NB4 (cell line): ENCODE measurements around the gene SEMA5A.

Experiments
- DNase-seq: peaks from one replicate; pipeline ENCODE4 v3.0.0; 2010; ENCODE audit warnings: low read depth
- H3K4me3 ChIP-seq: one replicate; pipeline ENCODE4 v1.5.1; 2011; ENCODE audit warnings: mild to moderate bottlenecking, low read depth, low read length, moderate library complexity
- MYC ChIP-seq: IDR thresholded peaks from 2 replicates; pipeline ENCODE4 v1.6.1; 2011; ENCODE audit warnings: low read depth, low read length
- POLR2A ChIP-seq: IDR thresholded peaks from 2 replicates; pipeline ENCODE4 v1.6.1; 2011; ENCODE audit warnings: mild to moderate bottlenecking; ENCODE audit not compliant: insufficient read length; ENCODE audit errors: extremely low read depth
- TF ChIP-seq, protein P1 (sequence below): IDR thresholded peaks from 2 replicates; pipeline ENCODE4 v1.6.1; 2011; ENCODE audit warnings: low read depth, low read length
- TF ChIP-seq, protein P2 (sequence below): IDR thresholded peaks from one replicate; pipeline ENCODE4 v1.5.1; 2012; ENCODE audit warnings: low read depth, low read length

Gene SEMA5A

DNA sequence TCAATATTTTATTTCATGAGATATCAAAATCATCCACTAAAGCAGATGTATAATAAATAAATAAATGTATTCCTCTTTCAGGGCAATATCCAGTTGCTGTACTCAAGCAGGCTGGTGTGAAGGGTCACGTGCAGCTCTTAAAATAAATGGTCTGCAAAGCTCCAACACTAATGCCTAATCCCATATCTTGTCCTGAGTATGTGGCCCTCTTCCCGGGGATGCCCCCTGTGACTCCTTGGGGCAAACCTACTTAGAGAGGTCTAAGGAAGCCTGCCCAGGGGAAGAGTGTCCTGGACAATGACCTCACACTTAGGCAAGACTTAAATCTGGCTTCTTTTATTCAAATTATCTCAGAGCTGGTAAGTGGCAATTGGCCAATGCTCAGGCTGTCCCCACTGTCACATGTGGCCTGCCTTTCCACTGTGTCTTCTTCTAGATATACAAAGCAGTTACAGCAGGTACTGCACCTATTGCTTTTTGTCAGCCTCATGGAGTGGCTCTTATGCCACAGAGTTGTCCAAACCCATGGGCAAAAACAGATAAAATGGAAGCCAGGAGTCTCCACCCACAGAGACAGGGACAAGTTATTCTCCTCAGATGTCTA lies 55.3 kb downstream of the SEMA5A start:
- DNase-seq: no peak
- TF ChIP-seq POLR2A (no peak), MYC (no peak)
- TF ChIP-seq, protein P1, sequence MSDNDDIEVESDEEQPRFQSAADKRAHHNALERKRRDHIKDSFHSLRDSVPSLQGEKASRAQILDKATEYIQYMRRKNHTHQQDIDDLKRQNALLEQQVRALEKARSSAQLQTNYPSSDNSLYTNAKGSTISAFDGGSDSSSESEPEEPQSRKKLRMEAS: no peak
- TF ChIP-seq, protein P2, sequence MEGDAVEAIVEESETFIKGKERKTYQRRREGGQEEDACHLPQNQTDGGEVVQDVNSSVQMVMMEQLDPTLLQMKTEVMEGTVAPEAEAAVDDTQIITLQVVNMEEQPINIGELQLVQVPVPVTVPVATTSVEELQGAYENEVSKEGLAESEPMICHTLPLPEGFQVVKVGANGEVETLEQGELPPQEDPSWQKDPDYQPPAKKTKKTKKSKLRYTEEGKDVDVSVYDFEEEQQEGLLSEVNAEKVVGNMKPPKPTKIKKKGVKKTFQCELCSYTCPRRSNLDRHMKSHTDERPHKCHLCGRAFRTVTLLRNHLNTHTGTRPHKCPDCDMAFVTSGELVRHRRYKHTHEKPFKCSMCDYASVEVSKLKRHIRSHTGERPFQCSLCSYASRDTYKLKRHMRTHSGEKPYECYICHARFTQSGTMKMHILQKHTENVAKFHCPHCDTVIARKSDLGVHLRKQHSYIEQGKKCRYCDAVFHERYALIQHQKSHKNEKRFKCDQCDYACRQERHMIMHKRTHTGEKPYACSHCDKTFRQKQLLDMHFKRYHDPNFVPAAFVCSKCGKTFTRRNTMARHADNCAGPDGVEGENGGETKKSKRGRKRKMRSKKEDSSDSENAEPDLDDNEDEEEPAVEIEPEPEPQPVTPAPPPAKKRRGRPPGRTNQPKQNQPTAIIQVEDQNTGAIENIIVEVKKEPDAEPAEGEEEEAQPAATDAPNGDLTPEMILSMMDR: no peak
- H3K4me3 ChIP-seq: no peak overlapping the region

DNA sequence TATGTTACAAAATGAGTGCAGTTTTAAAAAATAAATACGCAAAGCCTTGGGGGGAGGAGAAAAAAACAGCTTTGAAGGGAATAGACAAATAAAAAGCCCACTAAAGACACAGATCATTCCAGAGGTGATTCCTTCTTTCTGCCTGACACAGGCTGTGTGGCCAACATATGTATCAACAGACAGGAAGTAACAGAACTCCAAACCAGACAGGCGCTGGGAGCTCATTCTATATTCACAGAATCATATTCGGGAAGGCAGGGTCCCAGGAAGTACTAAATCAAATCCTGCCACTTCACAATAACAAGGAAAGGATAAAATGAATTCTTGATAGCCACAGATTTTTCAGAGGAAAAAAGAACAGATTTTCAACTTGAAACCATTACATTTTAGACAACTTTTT lies 62.1 kb downstream of the SEMA5A start:
- H3K4me3 ChIP-seq: no peak overlapping the region
- no peak for TF ChIP-seq MYC
- DNase-seq: no peak

DNA sequence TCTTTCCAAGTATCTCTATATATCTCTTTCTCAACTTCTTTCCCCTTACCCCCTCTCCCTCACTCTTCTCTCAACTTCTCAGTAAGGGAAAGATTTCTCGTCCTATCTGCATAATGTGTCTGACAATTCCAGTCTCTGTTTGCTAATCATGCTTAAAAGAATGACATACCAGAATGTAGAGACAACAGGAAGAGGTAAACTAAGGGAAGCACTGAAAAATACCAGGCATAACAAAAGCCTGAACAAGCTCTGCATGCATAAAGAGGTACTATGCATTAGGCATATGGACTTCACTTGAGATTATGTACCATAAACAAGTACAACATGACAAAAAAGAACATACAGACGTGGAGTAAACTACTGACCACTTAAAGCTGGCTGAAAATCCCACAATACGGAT lies 62.6 kb downstream of the SEMA5A start:
- TF ChIP-seq POLR2A (no peak), MYC (no peak)
- TF ChIP-seq, protein P1: no peak
- TF ChIP-seq, protein P2: no peak
- no peak for DNase-seq
- H3K4me3 ChIP-seq: no peak overlapping the region

DNA sequence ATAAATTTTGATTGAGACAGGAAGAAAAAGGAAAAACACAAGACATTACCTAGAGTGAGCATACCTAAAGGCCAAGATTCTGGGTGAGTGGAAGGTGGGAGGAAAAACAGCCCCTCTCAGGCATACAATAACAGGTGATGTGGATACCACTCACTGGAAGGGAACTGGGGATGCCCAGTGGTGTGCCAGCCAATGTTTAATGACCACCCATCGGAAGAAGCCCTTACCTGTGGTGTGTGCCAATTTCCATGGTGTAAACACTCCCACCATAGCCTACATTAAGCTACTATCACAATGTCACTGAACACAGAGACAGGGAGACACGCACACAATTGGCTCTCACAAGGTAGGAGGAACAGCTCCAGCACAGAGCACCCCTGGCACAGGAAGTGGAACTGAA lies 63.5 kb downstream of the SEMA5A start:
- DNase-seq: no peak
- H3K4me3 ChIP-seq: no peak overlapping the region
- TF ChIP-seq, protein P1: no peak
- TF ChIP-seq POLR2A (no peak), MYC (no peak)
- TF ChIP-seq, protein P2: no peak

DNA sequence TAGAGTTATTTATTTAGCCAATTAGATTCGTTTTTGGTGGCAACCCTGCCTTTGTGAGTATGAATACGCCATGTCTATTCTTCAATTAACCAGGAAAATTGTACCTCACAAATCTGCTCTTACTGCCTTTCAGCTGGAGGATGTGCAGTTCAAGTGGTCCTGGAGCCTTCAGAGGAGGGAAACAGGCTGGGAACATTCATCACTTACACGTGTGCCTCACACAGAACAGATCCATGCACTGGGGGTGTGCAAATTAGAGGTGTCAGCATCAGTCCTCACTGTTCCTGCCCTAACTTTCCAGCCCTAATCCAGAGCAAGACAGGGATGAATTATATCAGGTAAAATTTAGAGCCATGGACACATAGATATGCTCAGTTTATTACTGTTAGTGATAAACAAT lies 65.4 kb downstream of the SEMA5A start:
- no peak overlapping the region for H3K4me3 ChIP-seq
- TF ChIP-seq POLR2A (no peak), MYC (no peak)
- TF ChIP-seq, protein P2: no peak
- TF ChIP-seq, protein P1: no peak
- no peak for DNase-seq

DNA sequence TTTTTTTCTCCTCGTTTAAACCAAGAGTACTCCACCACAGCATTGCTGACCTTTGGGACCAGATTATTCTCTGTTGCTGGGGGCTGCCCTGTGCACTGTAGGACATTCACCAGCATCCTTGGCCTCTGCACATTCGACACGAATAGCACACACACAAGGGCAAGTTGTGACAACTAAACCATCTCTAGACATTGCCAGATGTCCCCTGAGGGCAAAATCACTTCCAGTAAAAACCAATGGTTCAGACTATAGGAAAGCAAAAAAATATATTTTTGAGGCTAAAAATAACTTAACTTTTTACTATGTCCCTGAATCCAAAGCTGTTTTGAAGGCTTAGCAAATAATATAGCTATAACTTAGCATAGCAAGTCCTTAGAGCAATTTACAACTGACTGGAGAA lies 65.9 kb downstream of the SEMA5A start:
- no peak overlapping the region for H3K4me3 ChIP-seq
- DNase-seq: no peak
- TF ChIP-seq POLR2A (no peak), MYC (no peak)
- TF ChIP-seq, protein P2: no peak
- TF ChIP-seq, protein P1: no peak
